HepG2 (cell line): ENCODE measurements around the gene MAPKAPK3. TPM values are rescaled to one million over a fixed set of nuclear protein-coding genes. Genes with fewer than 3 reads are reported as not detected.

Experiments
- ATAC-seq: fragments of 200-7000 bp; cut with Tn5 transposase; 3 replicates; pipeline ENCODE4 v1.9.1; 2020; ENCODE audit warnings: mild to moderate bottlenecking, moderate library complexity
- BruUV-seq: library from RNA; stranded (reverse); fragments of 400-500 nt; replicated peaks from 2 replicates; lab custom pipeline; 2021; lab: Mats Ljungman, UMichigan
- CTCF ChIA-PET: fragments of 300-600 bp; formaldehyde crosslinking; extraction: SDS; loops from one replicate; lab custom pipeline; 2021; ENCODE audit warnings: low total read pairs, inconsistent platforms, low intra/inter-chr PET ratio; lab: Yijun Ruan, JAX
- POLR2A ChIA-PET: fragments of 350-600 bp; sonication (Branson Sonifier 250); formaldehyde crosslinking; loops from one replicate; lab custom pipeline; 2020; ENCODE audit warnings: antibody characterized with exemption, inconsistent platforms; lab: Yijun Ruan, JAX
- DNase-seq: peaks from one replicate; pipeline ENCODE4 v3.0.0-alpha.2; 2015; ENCODE audit warnings: low spot score
- FAIRE-seq: peaks from 3 replicates; lab custom pipeline; 2011; peaks lifted over from hg19 to GRCh38; lab: Jason Lieb, UNC
- H2AFZ ChIP-seq: one replicate; pipeline ENCODE4 v1.6.1; 2011; ENCODE audit warnings: low read length, inconsistent platforms
- H3K27ac ChIP-seq: fragments of 300-600 bp; 3 replicates; pipeline ENCODE4 v1.8.0; 2011; ENCODE audit warnings: mixed run types, mild to moderate bottlenecking, mixed read lengths, low read length, inconsistent platforms; ENCODE audit not compliant: insufficient read depth; ENCODE audit errors: extremely low read length
- H3K27me3 ChIP-seq, 2 experiments: fragments of 200-600 bp in 1 of 2; 2 replicates in 1 of 2; 3 replicates in 1 of 2; pipeline versions ENCODE4 v1.6.0 to v1.8.0; 2011; ENCODE audit warnings: low read length in 2 of 2, mild to moderate bottlenecking in 2 of 2, moderate library complexity in 2 of 2, inconsistent platforms in 1 of 2; ENCODE audit not compliant: insufficient read depth in 2 of 2, control insufficient read depth in 1 of 2
- H3K36me3 ChIP-seq, 2 experiments: fragments of 200-600 bp in 1 of 2; replicated peaks in 1 of 2; 2 replicates in 1 of 2; 3 replicates in 1 of 2; pipeline versions ENCODE4 v1.5.1 to v1.8.0; 2011; ENCODE audit warnings: low read length in 2 of 2, inconsistent platforms in 1 of 2; ENCODE audit not compliant: insufficient read depth in 2 of 2, control insufficient read depth in 1 of 2
- H3K4me1 ChIP-seq: 2 replicates; pipeline ENCODE4 v1.5.1; 2012; ENCODE audit warnings: low read length, inconsistent platforms; ENCODE audit not compliant: insufficient read depth
- H3K4me2 ChIP-seq: 2 replicates; pipeline ENCODE4 v1.6.0; 2011; ENCODE audit warnings: low read depth, low read length, inconsistent platforms
- H3K4me3 ChIP-seq, 3 experiments: fragments of 200-600 bp in 1 of 3; sonication (generic), shearing (Covaris generic) in 1 of 3; replicated peaks in 1 of 3; 2 replicates each; pipeline ENCODE4 v1.5.1; 2011 to 2016; ENCODE audit warnings: low read length in 3 of 3, inconsistent platforms in 2 of 3, low read depth in 2 of 3, mild to moderate bottlenecking in 2 of 3, control low read depth in 1 of 3, mixed read lengths in 1 of 3; ENCODE audit not compliant: insufficient read depth in 1 of 3
- H3K79me2 ChIP-seq: one replicate; pipeline ENCODE4 v1.6.1; 2011; ENCODE audit warnings: low read length, inconsistent platforms; ENCODE audit not compliant: insufficient read depth
- H3K9ac ChIP-seq: 2 replicates; pipeline ENCODE4 v1.6.0; 2011; ENCODE audit warnings: mild to moderate bottlenecking, low read depth, low read length, inconsistent platforms; ENCODE audit not compliant: insufficient read depth
- H3K9me3 ChIP-seq: 2 replicates; pipeline ENCODE4 v1.5.1; 2012; ENCODE audit warnings: mild to moderate bottlenecking, low read length
- H4K20me1 ChIP-seq: 2 replicates; pipeline ENCODE4 v1.6.0; 2011; ENCODE audit warnings: inconsistent platforms, mild to moderate bottlenecking, low read length, moderate library complexity; ENCODE audit not compliant: insufficient read depth
- BRF2 ChIP-seq: sonication (generic); formaldehyde crosslinking; IDR thresholded peaks from 2 replicates; pipeline ENCODE4 v1.8.1; 2022; ENCODE audit warnings: mild to moderate bottlenecking, missing genetic modification reagents
- HES4 ChIP-seq: sonication (generic); formaldehyde crosslinking; IDR thresholded peaks from 2 replicates; pipeline ENCODE4 v1.9.0; 2021; ENCODE audit warnings: mild to moderate bottlenecking, missing genetic modification reagents, borderline replicate concordance
- ZNF44 ChIP-seq: sonication (generic); formaldehyde crosslinking; IDR thresholded peaks from 2 replicates; pipeline ENCODE4 v1.5.1; 2020; ENCODE audit warnings: mild to moderate bottlenecking, missing genetic modification reagents
- ZNF460 ChIP-seq: sonication (generic); formaldehyde crosslinking; IDR thresholded peaks from 2 replicates; pipeline ENCODE4 v1.5.1; 2020; ENCODE audit warnings: missing genetic modification reagents, mild to moderate bottlenecking, borderline replicate concordance
- WGBS: methylation state at CpG from one replicate; pipeline ENCODE4 v1.1.6; 2017; ENCODE audit warnings: low lambda C conversion rate; 5-methylcytosine and 5-hydroxymethylcytosine counted together
- in situ Hi-C: cut with HindIII; loops from 2 replicates; pipeline ENCODE4 v1.10.0; 2017; ENCODE audit warnings: low pct_unique_long_range_greater_than_20kb; ENCODE audit not compliant: extremely low pct_ligation_motif_present
- intact Hi-C: fragments of 100-400 bp; cut with micrococcal nuclease; formaldehyde crosslinking; loops from one replicate; pipeline ENCODE4 v1.10.0; 2022; ENCODE audit not compliant: unreplicated experiment
- polyA plus RNA-seq, 8 experiments: library from polyadenylated mRNA; depleted of rRNA in 3 of 8; stranded (reverse) in 7 of 8; unstranded in 1 of 8; fragments of >200 nt; fragmentation: Illumina TruSeq in 4 of 8; extraction: Trizol in 4 of 8; gene quantifications; 2 replicates each; pipeline versions ENCODE4 v1.2.1 to v1.2.3, GENCODE V29; 2011 to 2016; ENCODE audit warnings: low read depth in 4 of 8, missing spikeins in 1 of 8, mixed read lengths in 1 of 8; ENCODE audit not compliant: insufficient read depth in 1 of 8
- total RNA-seq, 5 experiments: library from RNA; depleted of rRNA; stranded (reverse); fragments of >200 nt; fragmentation: Illumina TruSeq; extraction: Trizol; gene quantifications; 2 replicates each; pipeline ENCODE4 v1.2.3, GENCODE V29; 2016; ENCODE audit warnings: low read depth in 1 of 5

MAPKAPK3 gene
- total and polyA plus RNA-seq, 2 of the 13 experiments (the other 11 are each of a cell fraction or from before 2014, with no cell fraction given): 39.9 to 41.2 TPM

GRCh38 chr3:50612234-50612882 is 4.6 kb upstream of the MAPKAPK3 start:
- intact Hi-C loops: loop anchor here (10.0 kb wide), 1 partner anchor 352 kb away; no protein-coding TSS in a partner anchor
- POLR2A ChIA-PET: interaction anchor here (0.8 to 4.5 kb wide), 16 partner anchors 10 to 1059 kb away, joined by 3 to 101 read pairs (median 6); partner anchors contain the start of genes C3orf18, DCAF1, HEMK1 and MANF
- H3K36me3 ChIP-seq: peaks cover 0 to 2% of the 10 kb centered on the region in 2 experiments; a peak in 1 of 5 replicates
- H3K79me2 ChIP-seq: no peaks in the 10 kb centered on the region
- no peak for TF ChIP-seq ZNF460 (CRISPR knock-in tag)
- TF ChIP-seq ZNF44 (CRISPR knock-in tag): 0 out of 2 replicates have a peak, but pooled peaks have one; percentile 15
- TF ChIP-seq BRF2: 0 out of 2 replicates have a peak, but pooled peaks have one; percentile 10
- 0 out of 2 replicates have a peak, but pooled peaks have one; percentile 13 for TF ChIP-seq HES4 (CRISPR knock-in tag)
- TF ChIP-seq, all 625 proteins: peak for 3
- H3K4me3 ChIP-seq: peak overlapping the region; percentile 29 to 76 (median 47); a peak in 5 of 6 replicates
- DNase-seq (no peak), ATAC-seq (no peak), FAIRE-seq (no peak)
- H3K9ac ChIP-seq: 0 out of 2 replicates have a peak overlapping the region, but pooled peaks have one; percentile 6
- H3K9me3 ChIP-seq: no peaks in the 10 kb centered on the region
- peak overlapping the region; percentile 83 for H3K4me2 ChIP-seq
- H4K20me1 ChIP-seq: no peaks in the 10 kb centered on the region
- H3K27me3 ChIP-seq: peaks cover 0 to 10% of the 10 kb centered on the region in 2 experiments; a peak in 1 of 5 replicates
- peaks cover 44% of the 10 kb centered on the region for H3K4me1 ChIP-seq
- CTCF ChIA-PET: interaction anchor here (8.0 kb wide), 1 partner anchor 41 kb away, joined by 182 read pairs; the partner anchor contains the start of gene HEMK1
- in situ Hi-C loops: loop anchor here (5.0 kb wide), 1 partner anchor 40 kb away; no protein-coding TSS in a partner anchor
- H3K27ac ChIP-seq: no peak overlapping the region
- BruUV-seq: no TSS peak
- 4% methylated on average over 22 of the region's 29 CpGs for WGBS
- H2AFZ ChIP-seq: no peak overlapping the region
